GM10248 (cell line): ENCODE measurements around the gene FMNL2.
A peak's percentile ranks its signal among the peaks of the same experiment; 100 is the strongest.

Source experiments
- CTCF ChIA-PET: fragments of 300-600 bp; sonication (Branson Sonifier 250); formaldehyde crosslinking; extraction: SDS; loops from one replicate; lab custom pipeline; 2021; ENCODE audit warnings: antibody characterized with exemption; lab: Yijun Ruan, JAX
- POLR2A ChIA-PET: fragments of 350-650 bp; sonication (Branson Sonifier 250); formaldehyde crosslinking; extraction: SDS; loops from one replicate; lab custom pipeline; 2020; ENCODE audit warnings: antibody characterized with exemption; lab: Yijun Ruan, JAX
- DNase-seq: peaks from one replicate; pipeline ENCODE4 v3.0.0; 2012; ENCODE audit errors: extremely low spot score
- CTCF ChIP-seq: IDR thresholded peaks from 2 replicates; pipeline ENCODE4 v1.5.1; 2012; ENCODE audit warnings: mild to moderate bottlenecking, low read depth; ENCODE audit errors: extremely low read depth, missing control alignments, control extremely low read depth

FMNL2 gene

GRCh38 chr2:152407204-152407721 is 72.3 kb downstream of the FMNL2 start:
- ChIA-PET POLR2A (interaction anchor here (0.5 to 1.2 kb wide), 3 partner anchors 12 to 360 kb away, joined by 3 read pairs; no protein-coding TSS in a partner anchor), CTCF (interaction anchor here (0.6 to 5.8 kb wide), 14 partner anchors 8 to 232 kb away, joined by 3 to 35 read pairs (median 3); partner anchors contain the start of gene STAM2)
- TF ChIP-seq CTCF = no peak
- DNase-seq = peak; percentile 60

GRCh38 chr2:152407806-152408205 is 72.8 kb downstream of the FMNL2 start:
- TF ChIP-seq CTCF = no peak
- ChIA-PET POLR2A (interaction anchor here (1.0 to 1.2 kb wide), 2 partner anchors 12 to 37 kb away, joined by 3 read pairs; no protein-coding TSS in a partner anchor), CTCF (interaction anchor here (0.6 to 5.8 kb wide), 11 partner anchors 7 to 232 kb away, joined by 3 to 35 read pairs (median 4); partner anchors contain the start of gene STAM2)
- no peak for DNase-seq

- DNase-seq = no peak
- TF ChIP-seq CTCF = no peak
- CTCF ChIA-PET = interaction anchor here (0.8 to 2.3 kb wide), 7 partner anchors 25 to 233 kb away, joined by 3 to 5 read pairs (median 4); partner anchors contain the start of gene STAM2
- POLR2A ChIA-PET = no interaction called here
These were observed 73.3 kb downstream of the FMNL2 start for GRCh38 chr2:152408254-152408653.

DNA sequence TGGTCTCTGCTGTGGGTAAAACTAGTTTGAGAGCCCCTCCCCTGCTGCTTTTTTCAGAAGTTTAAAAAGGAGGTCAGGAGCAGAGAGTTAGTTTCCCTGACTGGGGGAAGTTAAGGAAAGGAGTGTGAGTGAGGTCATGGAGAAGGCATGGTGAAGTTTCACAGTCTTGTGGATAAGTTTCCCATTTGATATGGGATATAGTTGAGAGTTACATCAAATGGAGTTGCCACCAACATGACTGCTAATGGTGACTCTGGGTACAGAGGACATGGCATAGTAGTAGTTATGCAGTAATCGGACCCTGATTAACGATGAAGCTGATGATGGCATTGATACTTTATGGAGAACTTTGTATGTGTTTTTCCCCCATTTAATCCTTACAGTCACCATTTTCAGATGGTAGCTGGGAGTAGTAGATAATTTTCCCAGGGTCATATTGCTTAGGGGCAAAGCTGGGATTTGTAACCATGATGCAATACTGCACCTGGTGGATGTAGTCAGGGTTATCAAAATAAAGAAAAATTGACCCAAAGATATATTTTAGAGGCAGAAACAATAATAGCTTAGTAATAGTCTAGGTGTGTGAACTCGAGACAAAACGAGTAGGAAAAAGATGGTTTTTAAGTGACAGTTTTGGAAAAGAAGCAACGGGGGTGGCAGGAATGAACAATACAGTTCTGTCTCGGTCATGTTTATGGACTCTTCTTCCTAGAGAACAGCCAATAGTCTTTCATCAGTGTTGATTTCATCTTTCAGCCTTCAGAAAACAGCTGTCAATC is 74.6 kb downstream of the FMNL2 start:
- no peak for TF ChIP-seq CTCF
- ChIA-PET POLR2A (no interaction called here), CTCF (interaction anchor here (0.9 to 2.3 kb wide), 5 partner anchors 11 to 142 kb away, joined by 3 to 7 read pairs (median 3); partner anchors contain the start of gene FMNL2)
- DNase-seq = no peak

GRCh38 chr2:152410165-152410597 is 75.2 kb downstream of the FMNL2 start:
- no peak for DNase-seq
- CTCF ChIA-PET = interaction anchor here (0.9 to 2.3 kb wide), 7 partner anchors 12 to 235 kb away, joined by 3 to 7 read pairs (median 3); partner anchors contain the start of gene FMNL2
- POLR2A ChIA-PET = no interaction called here
- no peak for TF ChIP-seq CTCF

- ChIA-PET CTCF (interaction anchor here (1.0 to 2.3 kb wide), 7 partner anchors 9 to 236 kb away, joined by 3 to 7 read pairs (median 3); no protein-coding TSS in a partner anchor), POLR2A (no interaction called here)
- no peak for TF ChIP-seq CTCF
- DNase-seq = no peak
These were observed 76.2 kb downstream of the FMNL2 start for GRCh38 chr2:152411154-152411553.
